Tibial artery (tissue), 4 donors: ENCODE data around the gene SH3TC2.

Experiments used
- DNase-seq, 2 donors: peaks; one replicate each; pipeline ENCODE4 v3.0.0-alpha.2; 2019
- H3K27ac ChIP-seq, 2 donors: fragments of 200-600 bp; sonication (generic) in 1 of 2; 1 replicate in 1 of 2; 2 replicates in 1 of 2; pipeline ENCODE4 v1.5.1; 2018 to 2019; ENCODE audit warnings: mild to moderate bottlenecking in 1 of 2
- H3K27me3 ChIP-seq, 2 donors: fragments of 200-600 bp; sonication (generic) in 1 of 2; one replicate each; pipeline versions ENCODE4 v1.5.1 to v1.6.0; 2016 to 2019
- H3K36me3 ChIP-seq, 3 donors: fragments of 200-600 bp; sonication (generic) in 2 of 3; one replicate each; pipeline ENCODE4 v1.5.1; 2016 to 2019; ENCODE audit warnings: mild to moderate bottlenecking in 2 of 3
- H3K4me1 ChIP-seq, 4 donors: fragments of 200-600 bp; sonication (generic) in 2 of 4; 1 replicate in 3 of 4; 2 replicates in 1 of 4; pipeline ENCODE4 v1.5.1; 2016 to 2019
- H3K4me3 ChIP-seq, 2 donors: fragments of 200-600 bp; sonication (generic) in 1 of 2; 1 replicate in 1 of 2; 2 replicates in 1 of 2; pipeline ENCODE4 v1.5.1; 2018 to 2019; ENCODE audit warnings: mild to moderate bottlenecking in 2 of 2
- H3K9me3 ChIP-seq, 3 donors: fragments of 200-600 bp; sonication (generic) in 1 of 3; one replicate each; pipeline ENCODE4 v1.5.1; 2016 to 2019
- intact Hi-C: fragments of 100-400 bp; cut with DNase I; formaldehyde crosslinking; loops from one replicate; pipeline ENCODE4 v1.15.0; 2023; ENCODE audit warnings: low total_unique reads
- TF ChIP-seq, protein P1 (sequence below), 2 experiments: fragments of 200-600 bp in 1 of 2; fragments of 450-650 bp in 1 of 2; IDR thresholded peaks; one replicate each; pipeline ENCODE4 v1.5.1; 2017 to 2019; ENCODE audit warnings: antibody characterized with exemption in 2 of 2, mild to moderate bottlenecking in 1 of 2, moderate library complexity in 1 of 2

Gene SH3TC2

GRCh38 chr5:149024477-149024876, 38.4 kb downstream of the SH3TC2 start:
- DNase-seq = no peak
- H3K27me3 ChIP-seq = no peaks in the 10 kb centered on the region
- no peaks in the 10 kb centered on the region for H3K9me3 ChIP-seq
- H3K4me3 ChIP-seq = no peak overlapping the region
- H3K27ac ChIP-seq = no peak overlapping the region
- TF ChIP-seq, protein P1, sequence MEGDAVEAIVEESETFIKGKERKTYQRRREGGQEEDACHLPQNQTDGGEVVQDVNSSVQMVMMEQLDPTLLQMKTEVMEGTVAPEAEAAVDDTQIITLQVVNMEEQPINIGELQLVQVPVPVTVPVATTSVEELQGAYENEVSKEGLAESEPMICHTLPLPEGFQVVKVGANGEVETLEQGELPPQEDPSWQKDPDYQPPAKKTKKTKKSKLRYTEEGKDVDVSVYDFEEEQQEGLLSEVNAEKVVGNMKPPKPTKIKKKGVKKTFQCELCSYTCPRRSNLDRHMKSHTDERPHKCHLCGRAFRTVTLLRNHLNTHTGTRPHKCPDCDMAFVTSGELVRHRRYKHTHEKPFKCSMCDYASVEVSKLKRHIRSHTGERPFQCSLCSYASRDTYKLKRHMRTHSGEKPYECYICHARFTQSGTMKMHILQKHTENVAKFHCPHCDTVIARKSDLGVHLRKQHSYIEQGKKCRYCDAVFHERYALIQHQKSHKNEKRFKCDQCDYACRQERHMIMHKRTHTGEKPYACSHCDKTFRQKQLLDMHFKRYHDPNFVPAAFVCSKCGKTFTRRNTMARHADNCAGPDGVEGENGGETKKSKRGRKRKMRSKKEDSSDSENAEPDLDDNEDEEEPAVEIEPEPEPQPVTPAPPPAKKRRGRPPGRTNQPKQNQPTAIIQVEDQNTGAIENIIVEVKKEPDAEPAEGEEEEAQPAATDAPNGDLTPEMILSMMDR (IDR thresholded peaks at IDR 0.05) = no peak
- H3K4me1 ChIP-seq = no peaks in the 10 kb centered on the region
- intact Hi-C loops = no loop called here
- no peaks in the 10 kb centered on the region for H3K36me3 ChIP-seq

DNA sequence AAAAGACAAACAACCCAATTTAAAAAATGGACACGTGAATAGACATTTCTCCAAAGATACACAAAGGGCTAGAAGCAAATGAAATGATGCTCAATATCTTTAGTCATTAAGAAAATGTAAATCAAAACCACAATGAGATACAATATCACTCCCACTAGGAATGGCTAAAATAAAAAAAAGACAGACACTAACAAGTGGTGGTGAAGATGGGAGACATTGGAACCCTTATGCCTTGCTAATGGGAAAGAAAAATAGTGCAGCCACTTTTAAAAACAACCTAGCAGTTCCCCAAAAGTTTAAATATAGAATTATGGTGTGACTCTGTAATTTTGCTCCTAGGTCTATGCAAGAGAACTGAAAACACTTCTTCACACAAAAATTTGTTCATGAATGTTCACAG, 40.7 kb downstream of the SH3TC2 start:
- TF ChIP-seq, protein P1 (IDR thresholded peaks at IDR 0.05) = no peak
- intact Hi-C loops = no loop called here
- H3K9me3 ChIP-seq = no peaks in the 10 kb centered on the region
- H3K27ac ChIP-seq = no peak overlapping the region
- H3K36me3 ChIP-seq = no peaks in the 10 kb centered on the region
- no peaks in the 10 kb centered on the region for H3K4me1 ChIP-seq
- no peak overlapping the region for H3K4me3 ChIP-seq
- no peak for DNase-seq
- no peaks in the 10 kb centered on the region for H3K27me3 ChIP-seq

DNA sequence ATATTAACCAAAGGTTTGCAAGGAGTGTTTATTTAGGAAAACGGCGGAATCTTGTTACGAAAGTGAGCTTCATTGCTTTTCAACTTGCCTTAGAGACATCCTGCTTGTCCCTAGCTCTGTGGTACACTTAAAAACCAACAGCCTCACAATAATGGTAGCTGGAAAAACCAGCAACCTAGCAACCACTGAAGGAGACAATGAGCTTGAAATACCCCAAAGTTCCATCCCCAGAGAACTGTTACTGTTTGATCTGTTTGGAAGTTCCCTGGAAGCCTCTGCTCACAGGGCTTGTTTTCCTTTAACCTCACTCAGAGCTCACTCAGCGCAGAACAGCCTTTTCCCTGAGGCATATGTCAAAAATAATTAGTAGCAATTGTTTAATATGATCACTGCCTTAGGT, 43.2 kb downstream of the SH3TC2 start:
- DNase-seq = no peak
- no peak overlapping the region for H3K27ac ChIP-seq
- intact Hi-C loops = no loop called here

DNA sequence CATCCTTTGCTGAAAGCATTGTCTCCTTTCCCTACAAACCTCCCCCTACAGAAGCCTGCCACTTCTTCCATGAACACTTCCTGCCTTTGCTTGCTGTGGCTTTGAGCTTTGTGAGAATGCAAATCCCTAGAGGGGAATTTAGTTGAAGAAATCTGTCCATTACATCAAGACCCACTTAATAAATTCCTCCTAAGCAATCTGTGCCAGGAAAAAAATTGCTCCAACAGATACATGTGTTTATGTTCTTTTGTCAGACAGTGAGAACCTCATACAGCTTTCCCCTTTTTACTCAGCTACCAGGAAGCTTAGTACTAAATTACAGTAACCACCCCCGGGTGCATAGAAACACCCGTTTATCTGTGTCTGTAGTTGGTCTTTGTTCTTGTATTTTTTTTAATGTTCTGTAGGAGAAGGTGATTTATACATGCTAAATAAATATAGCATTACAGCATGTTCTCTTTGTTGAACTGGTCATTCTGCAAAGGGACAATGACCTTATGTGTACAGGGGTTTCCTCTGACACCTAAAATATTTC, 43.9 kb downstream of the SH3TC2 start:
- DNase-seq = no peak
- intact Hi-C loops = no loop called here

More for the DNA sequence above, 43.2 kb downstream of the SH3TC2 start:
- Histone ChIP-seq H3K4me1 (no peaks in the 10 kb centered on the region), H3K4me3 (no peak overlapping the region), H3K27me3 (no peaks in the 10 kb centered on the region), H3K9me3 (no peaks in the 10 kb centered on the region), H3K36me3 (no peaks in the 10 kb centered on the region)
- TF ChIP-seq, protein P1 (IDR thresholded peaks at IDR 0.05) = no peak

DNA sequence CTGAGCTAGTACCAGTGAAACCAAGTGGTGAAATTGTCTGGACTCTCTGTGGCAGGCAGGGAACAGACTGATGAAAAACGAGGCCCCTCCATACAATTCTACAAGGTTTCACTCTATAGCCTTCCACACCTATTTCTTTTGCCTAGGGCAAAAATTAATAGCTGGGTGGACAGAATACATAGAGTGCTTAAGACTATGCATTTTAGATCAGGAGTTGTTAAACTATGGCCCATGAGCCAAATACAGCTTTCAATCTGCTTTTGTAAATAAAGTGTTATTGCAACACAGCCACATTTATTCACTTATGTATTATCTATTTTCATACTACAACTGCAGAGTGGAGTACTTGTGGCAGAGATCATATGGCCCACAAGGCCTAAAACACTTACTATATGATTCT, 45.2 kb downstream of the SH3TC2 start:
- H3K9me3 ChIP-seq = no peaks in the 10 kb centered on the region
- no peaks in the 10 kb centered on the region for H3K4me1 ChIP-seq
- H3K36me3 ChIP-seq = no peaks in the 10 kb centered on the region
- TF ChIP-seq, protein P1 (IDR thresholded peaks at IDR 0.05) = no peak
- no peak overlapping the region for H3K4me3 ChIP-seq
- H3K27ac ChIP-seq = no peak overlapping the region
- intact Hi-C loops = no loop called here
- no peak for DNase-seq
- H3K27me3 ChIP-seq = no peaks in the 10 kb centered on the region

More for the DNA sequence above, 43.9 kb downstream of the SH3TC2 start:
- no peak overlapping the region for H3K27ac ChIP-seq
- no peak overlapping the region for H3K4me3 ChIP-seq
- H3K4me1 ChIP-seq = no peaks in the 10 kb centered on the region
- TF ChIP-seq, protein P1 (IDR thresholded peaks at IDR 0.05) = no peak
- H3K27me3 ChIP-seq = no peaks in the 10 kb centered on the region
- no peaks in the 10 kb centered on the region for H3K36me3 ChIP-seq
- H3K9me3 ChIP-seq = no peaks in the 10 kb centered on the region

DNA sequence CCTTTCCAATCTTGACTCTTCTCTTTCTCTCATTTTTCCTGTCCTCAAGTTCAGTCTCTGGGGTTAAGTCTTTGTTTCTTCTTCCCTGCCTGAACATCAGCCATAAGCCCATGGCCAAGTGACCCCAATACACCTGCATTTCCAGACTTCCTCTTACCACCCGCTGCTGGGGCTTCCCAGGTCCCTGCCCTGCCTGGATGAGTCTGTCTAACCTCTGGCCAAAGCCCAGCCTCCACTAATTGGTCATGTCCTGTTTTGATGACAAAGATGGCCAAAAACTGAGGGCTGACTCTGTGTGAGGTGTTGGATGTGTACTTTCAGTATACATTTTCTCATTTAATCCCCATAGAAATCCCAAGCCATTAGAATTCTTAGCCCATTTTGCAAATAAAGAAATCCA, 47.3 kb downstream of the SH3TC2 start:
- intact Hi-C loops = no loop called here
- Histone ChIP-seq H3K27ac (no peak overlapping the region), H3K4me3 (no peak overlapping the region), H3K36me3 (no peaks in the 10 kb centered on the region), H3K27me3 (no peaks in the 10 kb centered on the region), H3K4me1 (no peaks in the 10 kb centered on the region), H3K9me3 (no peaks in the 10 kb centered on the region)
- TF ChIP-seq, protein P1 (IDR thresholded peaks at IDR 0.05) = no peak
- no peak for DNase-seq
